Measurements from ENCODE around the gene SEMA3F.

The SEMA3F gene

DNA sequence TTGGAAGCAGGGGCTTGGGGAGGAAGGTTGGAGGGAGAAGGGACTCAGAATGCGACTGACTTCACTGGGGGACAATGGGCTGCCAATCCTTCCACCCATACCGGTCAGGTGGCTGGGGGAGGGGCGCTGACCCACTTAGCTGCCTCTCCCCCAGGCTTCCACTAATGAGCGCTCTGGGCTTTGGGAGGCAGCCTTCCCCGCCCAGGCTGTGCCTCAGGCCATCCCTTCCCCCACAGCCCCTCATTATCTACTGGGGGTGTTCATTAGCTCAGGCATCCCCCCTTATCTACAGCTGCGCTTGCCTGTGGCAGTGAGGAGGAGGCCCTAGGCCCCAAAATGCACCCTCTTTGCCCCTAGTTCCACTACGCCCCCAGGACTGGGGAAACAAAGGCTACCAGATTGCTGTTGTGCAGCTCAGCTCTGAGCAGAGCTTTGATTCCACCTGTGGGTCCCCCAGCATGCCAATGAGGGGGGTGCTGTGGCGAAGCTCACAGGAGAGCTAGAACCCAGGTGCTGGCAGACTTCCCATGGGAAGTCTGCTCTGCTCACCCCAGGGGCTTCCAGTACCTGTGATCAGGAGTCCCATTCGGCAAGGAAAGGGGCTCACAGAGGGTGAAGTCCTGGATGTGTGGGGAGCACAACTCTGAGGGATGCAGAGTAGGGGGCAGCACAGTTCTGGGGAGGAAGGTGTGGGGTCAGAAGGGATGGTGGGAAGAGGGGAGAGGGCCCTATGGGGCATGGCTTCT is 29.4 kb upstream of the SEMA3F start:
- TF ChIP-seq, protein P1, sequence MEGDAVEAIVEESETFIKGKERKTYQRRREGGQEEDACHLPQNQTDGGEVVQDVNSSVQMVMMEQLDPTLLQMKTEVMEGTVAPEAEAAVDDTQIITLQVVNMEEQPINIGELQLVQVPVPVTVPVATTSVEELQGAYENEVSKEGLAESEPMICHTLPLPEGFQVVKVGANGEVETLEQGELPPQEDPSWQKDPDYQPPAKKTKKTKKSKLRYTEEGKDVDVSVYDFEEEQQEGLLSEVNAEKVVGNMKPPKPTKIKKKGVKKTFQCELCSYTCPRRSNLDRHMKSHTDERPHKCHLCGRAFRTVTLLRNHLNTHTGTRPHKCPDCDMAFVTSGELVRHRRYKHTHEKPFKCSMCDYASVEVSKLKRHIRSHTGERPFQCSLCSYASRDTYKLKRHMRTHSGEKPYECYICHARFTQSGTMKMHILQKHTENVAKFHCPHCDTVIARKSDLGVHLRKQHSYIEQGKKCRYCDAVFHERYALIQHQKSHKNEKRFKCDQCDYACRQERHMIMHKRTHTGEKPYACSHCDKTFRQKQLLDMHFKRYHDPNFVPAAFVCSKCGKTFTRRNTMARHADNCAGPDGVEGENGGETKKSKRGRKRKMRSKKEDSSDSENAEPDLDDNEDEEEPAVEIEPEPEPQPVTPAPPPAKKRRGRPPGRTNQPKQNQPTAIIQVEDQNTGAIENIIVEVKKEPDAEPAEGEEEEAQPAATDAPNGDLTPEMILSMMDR (IDR thresholded peaks at IDR 0.05; ENCODE audit: low read depth, low read length) = no peak
- H3K4me3 ChIP-seq (ENCODE audit: low read depth, low read length) = no peak overlapping the region

GRCh38 chr3:50126287-50127211 is 28.6 kb upstream of the SEMA3F start:
- TF ChIP-seq, protein P1 (IDR thresholded peaks at IDR 0.05; ENCODE audit: low read depth, low read length) = no peak
- no peak overlapping the region for H3K4me3 ChIP-seq (ENCODE audit: low read depth, low read length)

GRCh38 chr3:50127251-50127691 is 27.9 kb upstream of the SEMA3F start:
- H3K4me3 ChIP-seq (ENCODE audit: low read depth, low read length) = no peak overlapping the region
- TF ChIP-seq, protein P1 (IDR thresholded peaks at IDR 0.05; ENCODE audit: low read depth, low read length) = no peak

DNA sequence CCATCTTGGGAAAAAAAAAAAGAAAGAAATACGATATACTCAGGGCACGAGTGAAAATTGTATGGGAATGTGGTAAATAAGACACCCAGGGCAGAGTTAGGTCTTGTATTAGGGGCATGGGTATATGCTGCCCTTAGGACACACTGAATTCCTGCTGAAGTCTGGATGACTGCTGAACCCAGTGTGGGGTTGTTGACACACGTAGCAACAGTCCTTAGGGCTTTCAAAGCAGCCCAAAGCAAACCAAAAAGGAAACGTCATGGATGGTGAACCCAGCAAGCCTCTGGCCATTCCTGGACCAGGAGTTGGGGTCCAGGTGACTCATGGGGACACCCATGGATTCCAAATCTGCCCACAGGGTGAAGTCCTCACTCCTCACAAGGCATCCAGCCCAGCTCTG is 27.1 kb upstream of the SEMA3F start:
- no peak overlapping the region for H3K4me3 ChIP-seq (ENCODE audit: low read depth, low read length)
- TF ChIP-seq, protein P1 (IDR thresholded peaks at IDR 0.05; ENCODE audit: low read depth, low read length) = no peak

DNA sequence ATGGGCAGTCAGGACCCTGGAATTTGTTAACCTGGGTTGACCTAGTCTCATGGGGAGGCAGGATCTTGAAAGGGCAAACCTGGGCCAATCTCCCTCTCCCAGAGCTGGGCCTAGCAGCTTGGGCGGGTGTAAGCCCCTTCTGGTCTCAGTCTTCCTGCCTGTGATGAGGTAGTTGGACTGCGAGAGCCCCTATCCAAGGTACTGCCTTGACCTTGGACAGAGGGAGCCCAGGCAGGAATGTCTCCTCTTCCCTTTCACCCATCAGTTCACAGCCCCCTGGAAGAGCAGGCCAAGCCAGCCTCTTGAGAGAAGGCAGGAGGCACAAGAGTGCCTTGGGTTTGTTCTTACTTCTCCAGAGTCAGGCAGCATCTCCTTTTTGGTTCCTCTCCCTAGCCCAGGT is 24.7 kb upstream of the SEMA3F start:
- H3K4me3 ChIP-seq (ENCODE audit: low read depth, low read length) = no peak overlapping the region
- TF ChIP-seq, protein P1 (IDR thresholded peaks at IDR 0.05; ENCODE audit: low read depth, low read length) = no peak

DNA sequence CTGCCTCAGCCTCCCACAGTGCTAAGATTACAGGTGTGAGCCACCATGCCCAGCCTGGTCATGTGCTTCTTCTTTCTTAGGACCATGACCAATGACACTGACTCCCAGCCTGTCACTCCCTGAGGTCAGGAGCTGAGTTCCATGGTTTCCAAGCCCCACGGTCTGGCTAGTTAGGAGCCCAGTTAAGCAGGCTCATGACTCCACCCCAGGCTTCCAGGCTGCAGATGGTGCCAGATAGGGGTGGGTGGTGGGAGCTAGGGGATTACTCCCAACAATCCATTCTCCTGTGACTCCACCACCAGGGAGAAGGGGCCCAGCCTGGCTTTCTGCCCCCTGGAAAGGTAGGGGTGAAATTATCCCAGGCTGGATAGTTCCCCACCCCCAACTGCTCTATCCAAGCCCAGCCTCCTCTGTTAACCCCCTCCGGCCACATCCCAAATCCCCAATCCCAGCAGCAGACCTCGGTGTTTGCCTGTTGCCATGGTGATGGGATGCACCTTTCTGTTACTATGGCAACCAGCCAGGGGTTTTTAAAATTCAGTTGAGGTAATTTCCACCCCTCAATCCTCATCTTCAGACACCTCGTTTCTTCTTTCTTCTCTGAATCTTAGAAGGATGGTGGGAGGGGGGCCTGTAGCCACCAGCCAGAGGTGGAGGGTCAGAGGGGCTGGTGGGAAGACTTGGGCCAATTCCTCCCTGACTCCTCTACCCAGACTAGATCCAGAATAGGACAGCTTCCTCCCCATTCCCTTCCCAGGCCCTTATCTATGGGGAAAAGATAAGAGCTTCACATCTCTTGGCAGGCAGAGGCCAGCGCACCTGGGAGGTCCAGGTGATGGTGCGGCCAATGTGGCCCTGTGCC is 22.5 kb upstream of the SEMA3F start:
- TF ChIP-seq, protein P1 (IDR thresholded peaks at IDR 0.05; ENCODE audit: low read depth, low read length) = no peak
- no peak overlapping the region for H3K4me3 ChIP-seq (ENCODE audit: low read depth, low read length)
